Suprapubic skin (tissue), 4 donors: ENCODE results near the gene SLC22A31.

ENCODE experiments used
- CTCF ChIP-seq, 2 donors: fragments of 200-600 bp in 1 of 2; fragments of 450-650 bp in 1 of 2; sonication (generic) in 1 of 2; IDR thresholded peaks; one replicate each; pipeline ENCODE4 v1.5.1; 2016 to 2019; ENCODE audit warnings: antibody characterized with exemption in 2 of 2, mild to moderate bottlenecking in 1 of 2, moderate library complexity in 1 of 2
- POLR2A ChIP-seq, 2 donors: fragments of 450-650 bp; IDR thresholded peaks; one replicate each; pipeline ENCODE4 v1.6.1; 2017; ENCODE audit warnings: antibody characterized with exemption in 2 of 2, mild to moderate bottlenecking in 2 of 2, moderate library complexity in 2 of 2
- POLR2AphosphoS5 ChIP-seq, 3 donors: sonication (generic); formaldehyde crosslinking; IDR thresholded peaks; one replicate each; pipeline ENCODE4 v1.6.1; 2017; ENCODE audit warnings: antibody characterized with exemption in 3 of 3

- TF ChIP-seq CTCF (IDR thresholded peaks at IDR 0.05) (no peak), POLR2A (IDR thresholded peaks at IDR 0.05) (no peak), POLR2AphosphoS5 (IDR thresholded peaks at IDR 0.05) (no peak)
Measured at GRCh38 chr16:89232107-89232506, 31.8 kb upstream of the SLC22A31 start.
